DOHH2 (cell line): ENCODE data around the gene KCNQ1.

Source experiments
- H3F3A ChIP-seq: fragments of 200-600 bp; sonication (generic), shearing (Covaris generic); 2 replicates; pipeline ENCODE4 v1.6.0; 2016; ENCODE audit warnings: antibody characterized with exemption, mild to moderate bottlenecking; ENCODE audit not compliant: control insufficient read depth, insufficient read depth
- H3K27ac ChIP-seq: fragments of 200-600 bp; sonication (generic); 2 replicates; pipeline ENCODE4 v1.5.1; 2014; ENCODE audit warnings: low read depth, mild to moderate bottlenecking, low read length, moderate library complexity
- H3K27me3 ChIP-seq: fragments of 200-600 bp; sonication (generic); 2 replicates; pipeline ENCODE4 v1.6.1; 2014; ENCODE audit warnings: mild to moderate bottlenecking, low read length, mixed read lengths; ENCODE audit not compliant: control insufficient read depth
- H3K36me3 ChIP-seq: fragments of 200-600 bp; sonication (generic); 2 replicates; pipeline ENCODE4 v1.6.1; 2014; ENCODE audit warnings: mild to moderate bottlenecking, low read length, moderate library complexity, mixed read lengths; ENCODE audit not compliant: control insufficient read depth
- H3K4me1 ChIP-seq: fragments of 200-600 bp; sonication (generic); 2 replicates; pipeline ENCODE4 v1.6.1; 2014; ENCODE audit warnings: mild to moderate bottlenecking, low read length, mixed read lengths; ENCODE audit not compliant: control insufficient read depth
- H3K4me2 ChIP-seq: fragments of 200-600 bp; sonication (generic); 2 replicates; pipeline ENCODE4 v1.6.0; 2014; ENCODE audit warnings: mild to moderate bottlenecking, low read length, moderate library complexity
- H3K4me3 ChIP-seq: fragments of 200-600 bp; sonication (generic); 2 replicates; pipeline ENCODE4 v1.5.1; 2014; ENCODE audit warnings: mild to moderate bottlenecking, low read length, mixed read lengths
- H3K79me2 ChIP-seq: fragments of 200-600 bp; sonication (generic); 2 replicates; pipeline ENCODE4 v1.6.1; 2014; ENCODE audit warnings: mild to moderate bottlenecking, low read length, mixed read lengths; ENCODE audit not compliant: control insufficient read depth
- H3K9me2 ChIP-seq: fragments of 200-600 bp; sonication (generic); replicated peaks from 2 replicates; pipeline ENCODE4 v1.6.1; 2014; ENCODE audit warnings: mild to moderate bottlenecking, low read length, mixed read lengths; ENCODE audit not compliant: control insufficient read depth
- H3K9me3 ChIP-seq: fragments of 200-600 bp; sonication (generic); 2 replicates; pipeline ENCODE4 v1.6.1; 2014; ENCODE audit warnings: antibody characterized with exemption, low read length, mixed read lengths; ENCODE audit not compliant: control insufficient read depth, insufficient read depth
- H4K20me1 ChIP-seq: fragments of 200-600 bp; sonication (generic); 2 replicates; pipeline ENCODE4 v1.6.0; 2014; ENCODE audit warnings: low read depth, mild to moderate bottlenecking, antibody characterized with exemption, low read length, moderate library complexity; ENCODE audit not compliant: control insufficient read depth, insufficient read depth
- CTCF ChIP-seq: fragments of 200-600 bp; sonication (generic); IDR thresholded peaks from one replicate; pipeline ENCODE4 v1.5.1; 2014; ENCODE audit warnings: antibody characterized with exemption, mild to moderate bottlenecking, low read depth, low read length; ENCODE audit not compliant: poor library complexity, severe bottlenecking
- EZH2phosphoT487 ChIP-seq: fragments of 200-600 bp; sonication (generic); IDR thresholded peaks from 2 replicates; pipeline ENCODE4 v1.6.1; 2017; ENCODE audit warnings: borderline replicate concordance, mild to moderate bottlenecking, antibody characterized with exemption, low read length, moderate library complexity, mixed read lengths

The KCNQ1 gene

GRCh38 chr11:2660357-2660939, 215.6 kb downstream of the KCNQ1 start:
- Histone ChIP-seq H3K27ac (no peak overlapping the region), H3K27me3 (no peaks in the 10 kb centered on the region), H3F3A (no peaks in the 10 kb centered on the region), H3K79me2 (no peaks in the 10 kb centered on the region), H3K9me3 (peaks cover 4% of the 10 kb centered on the region; the same call in 1 of the 2 replicates), H3K4me3 (no peak overlapping the region), H3K4me2 (no peak overlapping the region), H3K4me1 (no peaks in the 10 kb centered on the region), H3K36me3 (no peaks in the 10 kb centered on the region), H3K9me2 (no peaks in the 10 kb centered on the region), H4K20me1 (no peaks in the 10 kb centered on the region)
- TF ChIP-seq EZH2phosphoT487 = no peak

- H3K4me3 ChIP-seq = no peak overlapping the region
- no peaks in the 10 kb centered on the region for H3K4me1 ChIP-seq
- H4K20me1 ChIP-seq = no peaks in the 10 kb centered on the region
- H3K4me2 ChIP-seq = no peak overlapping the region
- H3K27ac ChIP-seq = no peak overlapping the region
- no peaks in the 10 kb centered on the region for H3K36me3 ChIP-seq
- H3K9me2 ChIP-seq = no peaks in the 10 kb centered on the region
- H3K9me3 ChIP-seq = peaks cover 4% of the 10 kb centered on the region; the same call in 1 of the 2 replicates
- no peaks in the 10 kb centered on the region for H3K27me3 ChIP-seq
- TF ChIP-seq CTCF (no peak), EZH2phosphoT487 (no peak)
- H3K79me2 ChIP-seq = no peaks in the 10 kb centered on the region
- no peaks in the 10 kb centered on the region for H3F3A ChIP-seq
Measured at GRCh38 chr11:2661173-2662023, 216.6 kb downstream of the KCNQ1 start.

GRCh38 chr11:2662024-2662312, 217.2 kb downstream of the KCNQ1 start:
- H3K9me2 ChIP-seq = no peaks in the 10 kb centered on the region
- H3K79me2 ChIP-seq = no peaks in the 10 kb centered on the region
- no peak overlapping the region for H3K27ac ChIP-seq
- H3K4me2 ChIP-seq = no peak overlapping the region
- H3K4me3 ChIP-seq = no peak overlapping the region
- H4K20me1 ChIP-seq = no peaks in the 10 kb centered on the region
- TF ChIP-seq CTCF (no peak), EZH2phosphoT487 (no peak)
- no peaks in the 10 kb centered on the region for H3F3A ChIP-seq
- no peaks in the 10 kb centered on the region for H3K4me1 ChIP-seq
- H3K36me3 ChIP-seq = no peaks in the 10 kb centered on the region
- H3K27me3 ChIP-seq = no peaks in the 10 kb centered on the region
- peaks cover 4% of the 10 kb centered on the region; the same call in 1 of the 2 replicates for H3K9me3 ChIP-seq
